COR-L47 (cell line): Measurements from ENCODE around the gene TTC13.
A peak's percentile ranks its signal among the peaks of the same experiment; 100 is the strongest.

Source experiments
- DNase-seq: peaks from one replicate; lab custom pipeline; 2025; lab: John Stamatoyannopoulos, UW

Gene TTC13

DNA sequence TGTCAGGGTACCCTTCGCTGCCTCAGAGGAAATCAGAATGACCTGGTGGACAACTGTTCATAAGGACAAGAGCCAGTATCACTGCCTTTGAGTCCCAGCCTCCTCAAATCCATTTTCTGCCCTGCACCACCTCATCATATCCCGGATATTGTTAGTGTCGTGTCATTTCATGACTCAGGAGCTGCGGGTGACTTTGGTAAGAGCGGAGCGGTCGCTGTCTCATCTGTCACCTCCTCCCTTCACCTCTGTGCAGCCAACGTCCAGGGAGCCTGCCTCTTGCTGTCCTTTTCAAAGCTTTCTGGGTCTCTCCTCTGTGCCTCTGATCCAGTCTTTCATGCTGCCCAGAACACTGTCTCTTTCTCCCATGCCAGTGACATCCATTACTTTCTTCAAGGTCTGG, 103.3 kb downstream of the TTC13 start:
- DNase-seq: no peak

DNA sequence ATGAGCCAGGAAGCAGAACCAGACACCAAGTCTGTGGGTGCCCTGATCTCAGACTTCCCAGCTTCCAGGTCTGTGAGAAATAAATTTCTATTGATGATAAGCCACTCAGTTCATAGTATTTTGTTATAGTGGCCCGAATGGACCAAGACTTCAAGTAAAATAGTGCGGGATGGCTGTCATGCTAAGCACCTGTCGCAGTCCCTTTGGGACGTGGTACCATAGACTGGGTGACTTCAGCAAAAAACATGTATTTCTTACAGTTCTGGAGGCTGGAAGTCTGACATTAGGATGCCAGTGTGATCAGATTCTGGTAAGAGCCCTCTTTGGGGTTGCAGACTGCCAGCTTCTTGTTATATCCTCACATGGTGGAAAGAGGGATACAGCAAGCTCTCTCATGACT, 107.7 kb downstream of the TTC13 start:
- no peak for DNase-seq

DNA sequence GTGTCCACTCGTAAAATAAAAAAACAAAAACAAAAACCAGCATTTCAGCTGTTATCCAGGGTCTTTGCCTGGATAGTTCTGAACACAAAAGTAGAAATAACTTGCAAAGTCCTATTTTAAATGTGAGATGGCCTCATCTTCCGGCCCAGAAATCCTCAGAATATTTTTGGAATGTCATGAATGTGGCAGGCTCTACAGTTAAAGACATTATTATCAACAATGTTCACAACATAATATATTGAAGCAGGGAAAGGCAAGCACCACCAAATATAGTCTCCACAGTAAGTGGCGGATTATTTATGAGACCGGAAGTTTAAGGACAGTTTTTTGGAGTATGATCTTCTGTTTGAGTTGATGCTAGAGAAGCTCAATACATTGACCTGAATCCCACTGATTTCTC, 109.2 kb downstream of the TTC13 start:
- no peak for DNase-seq

DNA sequence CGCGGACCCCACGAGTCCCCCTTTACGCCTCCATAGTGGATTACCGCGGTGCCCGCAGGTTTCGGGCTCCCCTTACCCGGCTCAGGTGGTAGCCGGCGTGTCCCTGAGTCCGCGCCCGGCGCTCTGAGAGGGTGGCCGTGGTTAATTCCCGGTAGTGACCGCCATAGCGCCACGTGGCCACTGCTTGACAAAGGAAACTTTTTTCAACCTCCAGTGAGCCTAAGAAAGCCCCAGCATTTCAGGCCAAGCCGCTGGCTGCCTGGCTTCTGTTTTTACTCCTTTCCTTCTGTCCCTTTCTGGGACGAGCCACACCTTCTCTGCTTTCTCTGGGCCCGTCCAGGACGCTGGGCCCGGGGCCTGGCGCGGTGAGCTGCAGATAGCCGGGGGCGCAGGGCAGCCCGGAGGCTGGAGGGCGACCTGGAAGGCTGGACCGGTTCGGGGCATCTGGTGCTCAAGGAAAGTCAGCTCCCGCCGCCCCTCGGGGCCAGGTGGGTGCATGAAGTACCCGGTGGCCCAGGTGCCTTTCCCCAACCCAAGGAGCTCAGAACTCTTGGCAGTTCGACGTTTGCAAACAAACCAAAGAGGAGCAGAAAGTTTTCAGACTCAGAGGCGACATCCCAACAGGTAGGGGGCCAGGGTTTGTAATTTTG, 109.8 kb downstream of the TTC13 start:
- peak; percentile 71 for DNase-seq

DNA sequence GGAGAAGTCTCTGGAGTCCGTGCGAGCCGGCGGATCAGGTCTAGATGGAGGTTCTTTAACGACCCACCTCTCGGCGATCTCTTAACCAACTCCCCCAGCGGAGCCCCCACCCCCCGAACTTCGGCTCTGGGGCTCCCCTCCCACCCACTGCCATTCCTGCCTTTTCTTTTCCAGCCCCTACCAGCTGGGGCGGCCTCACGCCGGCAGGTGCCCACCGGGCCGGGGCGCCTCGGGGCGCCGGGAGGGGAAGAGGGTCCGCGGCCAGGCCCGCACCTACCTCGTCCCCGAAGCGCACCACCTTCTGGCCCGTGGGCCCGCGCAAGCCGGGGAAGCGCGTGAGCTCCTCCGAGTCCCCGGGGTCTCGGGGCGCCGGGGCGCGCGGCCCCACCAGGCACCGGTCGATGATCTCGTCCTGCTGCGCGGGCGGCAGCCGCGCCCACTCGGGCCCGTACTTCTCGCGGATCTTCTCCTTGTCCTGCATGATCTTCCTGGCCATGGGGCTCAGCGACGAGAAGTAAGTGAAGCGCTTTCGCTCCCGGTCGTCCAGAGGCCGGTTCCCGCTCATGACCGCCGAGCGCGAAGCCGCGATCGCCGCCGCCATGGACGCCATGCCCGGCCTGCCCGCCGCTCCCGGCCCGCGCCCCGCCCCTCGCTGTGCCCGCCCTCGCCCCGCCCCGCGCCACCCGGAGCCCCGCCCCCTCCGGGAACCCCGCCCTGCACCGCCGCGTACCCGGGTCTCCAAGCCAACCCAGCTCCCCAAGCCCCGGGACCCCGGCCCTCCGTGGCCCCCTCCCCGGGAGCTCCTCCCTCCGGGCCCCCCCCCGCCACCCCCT, 110.5 kb downstream of the TTC13 start, which contains the start of gene C1orf198:
TSS of gene C1orf198 (minus strand) at position 619 of the 833 bp plus-strand sequence. CDS start at position 610, 9 bp downstream.
- peak; percentile 71 for DNase-seq

DNA sequence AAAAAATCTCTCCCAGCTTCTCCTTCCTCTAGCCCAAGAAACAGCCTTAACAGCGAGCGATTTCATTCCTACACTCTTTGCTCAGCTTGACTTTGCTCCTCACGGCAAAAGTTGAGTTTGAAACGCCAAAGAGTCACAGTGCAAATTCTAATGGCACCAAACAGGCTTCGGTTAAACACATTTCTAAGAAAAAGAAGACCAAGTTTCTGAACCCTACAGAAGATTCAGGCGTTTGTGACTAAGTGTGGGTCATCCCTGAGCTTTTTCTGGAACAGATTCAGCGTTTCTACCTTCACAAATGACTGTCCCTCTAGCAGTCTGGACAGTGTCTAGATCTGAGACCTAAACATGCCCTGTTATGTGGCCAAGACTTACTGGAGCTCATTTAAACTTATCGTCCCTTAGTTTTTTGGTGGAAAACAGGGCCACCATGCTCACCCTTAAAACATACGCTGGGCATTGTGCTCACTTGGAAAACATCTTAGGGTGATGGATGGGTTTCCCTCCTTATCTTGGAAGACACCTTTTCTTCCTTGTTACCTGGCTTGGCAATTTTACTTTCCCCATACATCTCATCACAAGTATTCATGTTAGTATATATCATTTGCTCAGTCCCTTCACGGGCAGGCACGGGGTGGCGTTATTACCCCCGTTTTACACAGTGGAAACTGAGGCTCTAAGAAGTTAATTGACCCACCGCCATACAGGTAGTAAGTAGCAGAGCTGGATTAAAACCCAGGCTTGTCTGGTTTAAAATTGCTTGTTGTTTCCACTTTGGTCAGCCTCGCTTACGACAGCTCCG, 111.4 kb downstream of the TTC13 start:
- no peak for DNase-seq

DNA sequence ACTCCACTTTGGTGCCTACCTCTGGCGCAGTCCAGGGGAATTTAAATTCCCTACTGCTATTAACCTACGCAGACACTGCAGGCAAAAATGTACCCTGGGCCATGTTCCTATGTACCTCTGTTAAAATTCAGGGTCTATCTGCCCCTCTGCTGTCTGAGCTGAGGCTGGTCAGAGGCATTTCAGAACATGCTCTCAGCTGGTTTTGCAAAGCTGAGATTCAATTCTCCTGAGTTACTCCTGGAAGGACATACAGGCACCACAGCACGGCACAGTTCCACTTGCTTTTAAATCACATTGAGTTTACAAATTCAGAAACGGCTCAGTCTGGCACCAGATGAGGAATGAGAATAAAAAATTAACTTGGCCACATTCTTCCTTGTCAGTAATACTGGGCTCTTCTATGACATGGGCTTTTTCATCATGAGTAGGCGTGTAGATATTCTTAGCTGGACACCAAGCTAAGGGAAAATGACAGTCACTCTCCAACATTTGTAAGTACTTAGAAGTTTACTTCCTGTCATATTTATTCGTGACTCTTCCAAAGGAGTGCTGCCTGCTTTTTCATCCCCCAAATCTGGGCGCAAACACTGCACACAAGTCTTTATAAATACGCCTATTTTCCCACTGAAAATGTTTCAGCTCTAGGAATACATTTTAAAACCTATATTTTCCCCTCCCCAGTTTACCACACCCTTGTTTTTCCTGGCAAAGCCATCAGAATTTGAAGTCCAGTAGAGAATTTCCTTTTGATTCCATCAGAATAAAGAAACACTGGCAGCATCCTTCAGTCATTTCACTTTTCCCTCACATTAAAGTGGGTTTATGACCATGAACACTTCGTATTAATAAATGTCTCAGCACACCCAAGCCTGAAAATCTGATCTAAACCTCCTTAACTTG, 112.2 kb downstream of the TTC13 start:
- no peak for DNase-seq

DNA sequence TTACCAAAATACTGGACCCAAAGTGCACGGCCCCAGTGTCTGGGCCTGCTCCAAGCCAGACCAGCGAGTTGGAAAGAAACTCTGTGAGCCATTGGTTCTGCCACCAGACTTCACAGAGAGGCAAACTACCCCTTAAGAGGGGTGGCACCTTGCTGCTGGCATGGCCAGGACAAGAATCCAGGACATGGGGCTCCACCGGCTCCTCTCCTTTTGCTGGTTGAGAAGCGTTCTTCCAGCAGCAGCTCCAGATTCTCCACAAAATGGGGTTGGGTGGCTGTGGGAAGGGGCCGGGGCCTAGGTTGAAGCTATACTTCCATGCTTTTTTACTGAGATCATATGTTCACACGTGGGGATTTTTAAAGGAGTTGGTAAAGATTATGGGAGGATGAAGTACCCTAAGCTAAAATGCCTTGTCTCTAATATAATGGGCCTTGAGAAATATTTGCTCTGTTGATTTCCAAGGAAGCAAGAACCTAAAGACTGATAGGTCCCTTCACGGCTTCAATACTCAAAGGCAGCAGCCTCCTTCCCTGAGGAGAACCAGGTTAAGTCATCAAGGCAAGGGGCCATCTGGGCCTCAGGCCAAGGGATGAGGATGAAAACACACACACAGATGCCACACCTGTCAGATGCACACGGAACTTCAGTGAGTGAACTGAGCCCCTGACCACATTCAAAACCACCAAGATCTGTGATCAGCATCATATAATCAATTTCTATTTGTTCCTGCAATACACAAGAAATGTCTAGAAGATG, 113.4 kb downstream of the TTC13 start:
- DNase-seq: peak; percentile 12

DNA sequence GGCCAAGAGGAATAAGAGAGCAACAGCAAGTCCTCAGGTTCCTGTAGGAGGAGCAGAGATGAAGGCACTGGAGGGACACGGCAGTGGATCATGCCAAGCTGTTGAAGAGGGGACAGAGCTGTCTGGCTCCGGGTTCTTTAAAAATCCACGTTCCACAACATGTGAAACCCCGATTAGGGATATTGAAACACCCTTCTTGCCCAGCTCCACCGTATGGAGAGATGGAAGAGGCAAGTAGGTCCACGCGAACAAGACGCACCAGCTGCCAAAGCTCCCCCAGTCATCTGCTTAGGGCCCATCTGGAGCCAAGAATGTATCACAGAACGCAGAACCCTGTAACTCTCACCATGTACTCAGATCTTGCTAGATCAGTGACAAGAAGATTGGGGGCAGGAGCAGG, 114.2 kb downstream of the TTC13 start:
- no peak for DNase-seq

DNA sequence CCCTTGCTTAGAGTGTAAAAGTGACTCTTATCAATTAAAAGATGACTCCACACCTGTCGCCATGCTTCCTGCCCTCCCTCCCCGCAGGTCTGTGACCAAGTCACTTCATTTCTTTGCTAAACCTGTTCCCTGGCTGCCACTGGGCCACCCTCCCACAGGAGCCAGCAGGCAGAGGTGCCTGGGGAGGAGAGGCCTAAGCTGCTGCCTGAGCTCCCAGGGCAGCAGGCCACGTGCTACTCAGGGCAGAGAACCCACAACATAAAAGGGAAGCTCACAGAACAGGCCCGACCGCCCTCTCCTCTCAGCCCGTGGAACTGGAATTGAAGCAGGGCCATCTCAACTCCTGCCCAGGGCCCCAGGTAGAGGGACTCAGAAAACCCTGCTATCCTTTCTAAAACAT, 115.2 kb downstream of the TTC13 start:
- DNase-seq: no peak

DNA sequence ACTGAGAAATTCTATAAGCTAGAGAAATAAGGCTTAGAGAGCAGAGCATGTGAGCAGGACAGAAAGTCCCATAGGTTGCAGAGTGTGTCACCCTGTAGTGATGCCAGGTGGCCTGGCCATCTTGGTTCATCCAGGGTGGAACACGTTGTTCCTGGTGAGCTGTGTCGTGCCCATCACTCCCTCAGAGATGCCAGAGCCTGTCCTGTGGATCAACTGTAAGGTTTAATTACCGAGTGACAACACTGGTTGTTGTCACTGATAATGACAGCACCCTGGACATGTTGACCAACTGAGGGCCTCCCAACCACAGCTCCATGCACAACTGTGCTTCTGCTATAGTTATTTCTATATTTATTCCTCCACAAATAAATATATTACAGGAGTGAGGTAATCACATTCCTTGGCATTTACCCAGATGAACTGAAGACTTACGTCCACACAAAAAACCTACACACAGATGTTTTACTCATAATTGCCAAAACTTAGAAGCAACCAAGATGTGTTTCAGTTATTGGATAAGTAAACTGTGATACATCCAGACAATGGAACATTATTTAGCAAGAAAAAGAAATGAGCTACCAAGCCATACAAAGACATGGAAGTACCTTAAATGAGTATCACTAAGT, 116.6 kb downstream of the TTC13 start:
- DNase-seq: no peak

DNA sequence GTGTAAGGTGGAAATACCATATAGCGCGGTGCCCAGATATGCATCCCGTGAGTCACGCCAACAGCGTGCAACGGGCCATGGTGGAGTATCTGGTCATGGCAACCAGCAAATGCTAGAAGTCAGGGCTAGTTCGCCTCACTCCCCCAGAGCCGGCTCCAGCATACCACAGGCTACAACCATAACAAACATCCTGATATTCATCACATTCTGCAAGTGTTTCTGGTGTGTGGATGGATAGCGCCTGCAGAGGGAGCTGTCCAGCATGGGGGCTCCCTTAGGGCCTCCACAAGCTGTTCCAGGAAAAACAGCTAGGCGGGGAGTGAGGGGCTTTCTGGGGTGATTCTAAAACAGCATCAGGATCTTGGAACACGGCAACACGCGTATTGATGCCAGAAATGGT, 117.2 kb downstream of the TTC13 start:
- DNase-seq: no peak

DNA sequence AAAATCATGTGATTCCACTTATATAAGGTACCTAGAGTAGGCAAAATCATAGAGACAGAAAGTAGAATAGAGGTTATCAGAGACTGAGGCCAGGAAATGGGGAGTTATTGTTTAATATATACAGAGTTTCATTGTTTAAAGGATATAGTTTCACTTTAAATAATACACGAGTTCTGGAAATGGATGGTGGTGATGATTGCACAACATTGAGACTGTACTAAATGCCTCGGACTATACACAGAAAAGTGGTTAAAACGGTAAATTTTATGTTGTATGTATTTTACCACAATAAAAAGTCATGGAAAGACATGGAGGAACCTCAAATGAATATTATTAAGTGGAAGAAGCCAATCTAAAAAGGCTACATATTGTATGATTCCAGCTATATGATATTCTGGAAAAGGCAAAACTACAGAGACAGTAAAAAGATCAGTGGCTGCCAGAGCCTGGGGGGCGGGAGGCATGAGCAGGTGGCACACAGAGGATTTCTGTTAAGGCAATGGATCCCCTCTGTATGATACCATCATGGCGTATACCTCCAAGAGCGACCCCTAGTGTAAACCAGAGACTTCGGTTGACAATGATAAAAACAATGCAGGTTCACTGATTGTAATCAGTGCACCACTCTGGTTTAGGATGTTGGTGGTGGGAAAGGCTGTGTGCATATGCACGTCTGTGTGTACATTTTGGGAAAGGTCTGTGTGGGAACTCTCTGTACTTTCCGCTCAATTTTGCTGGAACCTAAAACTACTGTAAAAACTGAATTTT, 117.9 kb downstream of the TTC13 start:
- DNase-seq: no peak

DNA sequence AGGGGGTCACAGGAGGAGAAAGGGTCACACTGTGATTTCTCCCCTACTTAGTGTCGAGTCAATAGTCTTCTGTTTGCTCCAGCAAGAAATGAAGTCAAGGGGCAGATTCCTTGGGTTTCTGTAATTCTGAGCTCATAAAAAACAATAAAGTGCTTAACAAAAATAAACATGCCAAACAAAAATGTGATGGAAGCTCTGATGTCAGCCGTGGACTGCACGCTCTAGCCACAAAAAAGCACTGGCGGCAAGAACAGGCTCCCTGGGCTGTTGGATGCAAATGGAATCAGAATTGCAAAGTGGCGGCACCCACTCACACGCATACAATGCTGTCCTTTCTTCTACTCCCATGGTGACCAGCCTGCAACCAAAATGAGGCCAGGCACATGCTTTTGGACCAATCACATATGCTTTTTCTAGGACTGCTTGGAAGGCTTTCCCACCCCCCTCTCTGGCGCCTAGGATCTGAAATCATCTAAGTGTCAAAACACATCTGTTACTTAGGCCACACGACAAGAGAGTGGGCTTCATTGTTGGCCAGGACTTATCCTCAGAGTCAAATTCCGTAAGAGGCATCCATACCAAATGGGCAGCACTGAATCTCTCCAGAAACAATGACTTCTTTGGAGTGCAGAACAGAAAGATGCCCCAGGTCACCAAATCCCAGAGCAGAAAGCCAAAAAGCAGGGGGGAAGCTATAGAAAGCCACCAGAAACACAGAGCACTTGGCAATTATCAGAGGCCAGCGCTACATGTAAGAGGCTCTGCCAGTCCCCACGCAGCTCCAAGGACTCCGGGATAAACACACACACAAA, 119.5 kb downstream of the TTC13 start:
- DNase-seq: no peak

DNA sequence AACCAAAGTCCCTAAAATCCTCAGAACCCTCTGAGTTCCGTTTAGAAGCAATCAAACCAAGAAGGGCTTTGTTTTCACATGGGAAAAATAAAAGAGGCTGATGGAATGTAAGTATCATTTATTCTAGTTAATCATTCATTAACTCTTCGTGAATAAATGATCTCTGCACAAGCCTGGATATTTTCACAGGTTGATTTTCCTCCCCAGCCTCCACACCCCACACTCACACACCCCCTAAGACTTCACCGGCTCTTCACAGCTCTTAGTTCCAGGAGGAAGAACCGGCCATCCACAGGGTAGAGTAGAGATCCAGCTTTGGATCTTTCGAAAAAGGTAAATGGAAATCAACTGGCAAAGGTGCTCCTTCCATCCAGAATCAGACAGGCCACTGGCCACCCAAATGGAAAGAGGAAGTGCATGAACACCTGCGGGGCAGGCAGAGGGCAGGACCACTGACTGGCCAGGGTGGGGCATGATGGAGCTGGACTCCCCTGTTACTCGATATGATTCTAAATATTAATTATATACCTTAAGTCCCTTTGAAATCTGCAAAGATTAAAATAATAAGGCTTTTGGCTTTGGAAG, 120.3 kb downstream of the TTC13 start:
- no peak for DNase-seq

DNA sequence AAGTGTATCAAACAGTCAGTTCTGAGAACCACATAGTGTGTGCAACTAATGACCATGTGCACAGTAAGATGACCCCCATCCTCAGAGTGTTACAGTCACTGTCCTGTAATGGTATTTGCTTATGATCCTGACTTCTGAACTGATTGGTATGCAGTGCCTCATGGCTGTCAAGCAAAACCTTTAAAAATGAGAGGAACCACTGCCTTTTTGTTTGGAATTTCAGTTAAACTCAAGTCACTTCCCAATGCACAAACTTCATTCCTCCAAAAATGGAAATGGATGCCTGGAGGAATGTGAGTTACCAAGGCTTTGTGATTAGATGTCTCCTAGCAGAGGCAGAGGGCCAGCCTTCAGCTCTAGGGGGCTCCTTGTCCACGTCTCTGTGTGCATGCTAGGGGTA, 120.8 kb downstream of the TTC13 start:
- DNase-seq: no peak

DNA sequence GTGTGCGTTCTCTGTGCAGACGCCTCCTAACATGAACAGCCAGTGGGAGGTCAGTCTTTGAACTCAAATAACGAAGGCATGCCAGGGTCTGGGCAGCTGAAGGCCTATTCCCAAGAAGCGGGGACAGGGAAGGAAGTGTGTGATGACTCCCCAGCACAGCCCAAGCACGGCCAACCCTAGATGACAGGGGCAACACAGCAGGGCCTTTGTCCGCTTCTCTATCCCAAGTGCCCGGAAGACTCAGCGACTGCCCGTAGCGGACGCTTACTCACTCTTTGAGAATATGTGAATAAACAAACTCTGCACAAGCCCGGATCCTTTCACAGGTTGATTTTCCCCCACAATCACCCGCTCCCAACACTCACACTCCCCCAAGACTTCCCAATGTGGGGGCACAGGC, 121.6 kb downstream of the TTC13 start:
- DNase-seq: no peak
